IMR-90 (cell line): Measurements from ENCODE around the gene SPATA32. TPM values are rescaled to one million over a fixed set of nuclear protein-coding genes. Genes with fewer than 3 reads are reported as not detected.

Experiments
- ATAC-seq: fragments of 200-7000 bp; cut with Tn5 transposase; 2 replicates; pipeline ENCODE4 v1.9.1; 2020; ENCODE audit warnings: low read depth, mild to moderate bottlenecking, moderate library complexity
- BruUV-seq: library from RNA; stranded (reverse); fragments of 400-500 nt; replicated peaks from 2 replicates; lab custom pipeline; 2021; lab: Mats Ljungman, UMichigan
- CTCF ChIA-PET: fragments of 300-600 bp; formaldehyde crosslinking; extraction: SDS; loops from one replicate; lab custom pipeline; 2021; ENCODE audit warnings: antibody characterized with exemption; lab: Yijun Ruan, JAX
- POLR2A ChIA-PET: fragments of 300-600 bp; sonication (Branson Sonifier 250); formaldehyde crosslinking; loops from one replicate; lab custom pipeline; 2022; ENCODE audit warnings: antibody characterized with exemption; ENCODE audit not compliant: unreplicated experiment; lab: Charles Lee
- DNase-seq: peaks from one replicate; pipeline ENCODE4 v3.0.0; 2013
- H2AFZ ChIP-seq: replicated peaks from 2 replicates; pipeline ENCODE3; 2013; ENCODE audit warnings: low read length, mild to moderate bottlenecking; ENCODE audit not compliant: poor library complexity
- H2AK5ac ChIP-seq: 2 replicates; pipeline ENCODE4 v1.6.1; 2013; ENCODE audit warnings: low read depth, low read length, inconsistent platforms
- H2AK9ac ChIP-seq: replicated peaks from 2 replicates; pipeline ENCODE3; 2013; ENCODE audit warnings: mild to moderate bottlenecking, low read depth, low read length, moderate library complexity; ENCODE audit not compliant: poor library complexity
- H2BK120ac ChIP-seq: 2 replicates; pipeline ENCODE4 v1.6.1; 2013; ENCODE audit warnings: low read depth, low read length, inconsistent platforms
- H2BK15ac ChIP-seq: 3 replicates; pipeline ENCODE4 v1.6.1; 2013; ENCODE audit warnings: low read depth, low read length, inconsistent platforms
- H2BK20ac ChIP-seq: 2 replicates; pipeline ENCODE4 v1.6.1; 2013; ENCODE audit warnings: low read depth, mild to moderate bottlenecking, inconsistent platforms, low read length, moderate library complexity
- H2BK5ac ChIP-seq: 2 replicates; pipeline ENCODE4 v1.6.1; 2013; ENCODE audit warnings: mild to moderate bottlenecking, low read depth, low read length, inconsistent platforms; ENCODE audit not compliant: poor library complexity, severe bottlenecking
- H3K14ac ChIP-seq: replicated peaks from 2 replicates; pipeline ENCODE4 v1.6.1; 2013; ENCODE audit warnings: low read depth, low read length, inconsistent platforms
- H3K18ac ChIP-seq: 2 replicates; pipeline ENCODE4 v1.6.1; 2013; ENCODE audit warnings: low read depth, low read length, control low read depth
- H3K23ac ChIP-seq: 2 replicates; pipeline ENCODE4 v1.6.1; 2013; ENCODE audit warnings: low read depth, low read length, inconsistent platforms
- H3K27ac ChIP-seq: 2 replicates; pipeline ENCODE4 v1.5.1; 2013; ENCODE audit warnings: mild to moderate bottlenecking, control low read depth, low read length; ENCODE audit not compliant: insufficient read depth
- H3K27me3 ChIP-seq: 2 replicates; pipeline ENCODE4 v1.6.1; 2013; ENCODE audit warnings: low read length; ENCODE audit not compliant: control insufficient read depth, insufficient read depth
- H3K36me3 ChIP-seq: 2 replicates; pipeline ENCODE4 v1.6.1; 2013; ENCODE audit warnings: low read length, mixed read lengths; ENCODE audit not compliant: control insufficient read depth, insufficient read depth
- H3K4ac ChIP-seq: 2 replicates; pipeline ENCODE4 v1.6.1; 2013; ENCODE audit warnings: low read depth, low read length, inconsistent platforms
- H3K4me1 ChIP-seq: 2 replicates; pipeline ENCODE4 v1.6.1; 2013; ENCODE audit warnings: low read length, mixed read lengths; ENCODE audit not compliant: control insufficient read depth, insufficient read depth
- H3K4me2 ChIP-seq: 2 replicates; pipeline ENCODE4 v1.6.1; 2013; ENCODE audit warnings: low read depth, mild to moderate bottlenecking, control low read depth, low read length, moderate library complexity
- H3K4me3 ChIP-seq: 2 replicates; pipeline ENCODE4 v1.5.1; 2013; ENCODE audit warnings: low read depth, mild to moderate bottlenecking, control low read depth, low read length, moderate library complexity; ENCODE audit not compliant: insufficient read depth
- H3K56ac ChIP-seq: 2 replicates; pipeline ENCODE4 v1.6.1; 2013; ENCODE audit warnings: low read length, inconsistent platforms; ENCODE audit not compliant: insufficient read depth; ENCODE audit errors: extremely low read depth
- H3K79me1 ChIP-seq, 2 experiments: 2 replicates each; pipeline ENCODE4 v1.6.1; 2013; ENCODE audit warnings: low read length in 2 of 2, inconsistent platforms in 1 of 2, low read depth in 1 of 2
- H3K9ac ChIP-seq: 2 replicates; pipeline ENCODE4 v1.6.1; 2013; ENCODE audit warnings: low read depth, low read length, control low read depth
- H3K9me1 ChIP-seq: 2 replicates; pipeline ENCODE4 v1.6.1; 2013; ENCODE audit warnings: low read length, inconsistent platforms; ENCODE audit not compliant: insufficient read depth
- H3K9me3 ChIP-seq: 2 replicates; pipeline ENCODE4 v1.6.1; 2013; ENCODE audit warnings: low read length; ENCODE audit not compliant: control insufficient read depth, insufficient read depth
- H4K20me1 ChIP-seq: 2 replicates; pipeline ENCODE4 v1.6.1; 2013; ENCODE audit warnings: low read length, inconsistent platforms; ENCODE audit not compliant: insufficient read depth
- H4K5ac ChIP-seq: 2 replicates; pipeline ENCODE4 v1.6.1; 2013; ENCODE audit warnings: mild to moderate bottlenecking, low read depth, low read length, control low read depth
- H4K8ac ChIP-seq, 2 experiments: 2 replicates each; pipeline ENCODE4 v1.6.1; 2013; ENCODE audit warnings: low read depth in 2 of 2, low read length in 2 of 2, control low read depth in 1 of 2, inconsistent platforms in 1 of 2
- H4K91ac ChIP-seq: 2 replicates; pipeline ENCODE4 v1.6.1; 2013; ENCODE audit warnings: low read depth, low read length, inconsistent platforms; ENCODE audit not compliant: insufficient read depth
- CEBPB ChIP-seq: IDR thresholded peaks from 2 replicates; pipeline ENCODE4 v1.6.1; 2012; ENCODE audit warnings: low read depth, low read length, improper control_type of control experiment
- ELK1 ChIP-seq: fragments of 150-350 bp; IDR thresholded peaks from 2 replicates; pipeline ENCODE4 v1.6.1; 2016; ENCODE audit warnings: low read depth, mild to moderate bottlenecking, low read length, moderate library complexity, borderline replicate concordance
- FOS ChIP-seq: fragments of 150-350 bp; IDR thresholded peaks from 2 replicates; pipeline ENCODE4 v1.6.1; 2016; ENCODE audit warnings: low read depth, low read length
- MAZ ChIP-seq: IDR thresholded peaks from 2 replicates; pipeline ENCODE4 v1.6.1; 2012; ENCODE audit warnings: low read depth, mild to moderate bottlenecking, low read length, improper control_type of control experiment, moderate library complexity, borderline replicate concordance
- MXI1 ChIP-seq: IDR thresholded peaks from 2 replicates; pipeline ENCODE4 v1.6.1; 2012; ENCODE audit warnings: low read depth, mild to moderate bottlenecking, low read length, moderate library complexity, borderline replicate concordance
- POLR2A ChIP-seq: IDR thresholded peaks from 2 replicates; pipeline ENCODE4 v1.6.1; 2012; ENCODE audit warnings: mild to moderate bottlenecking, low read depth, low read length
- RAD21 ChIP-seq: IDR thresholded peaks from 2 replicates; pipeline ENCODE4 v1.6.1; 2012; ENCODE audit warnings: low read length, improper control_type of control experiment
- RCOR1 ChIP-seq: IDR thresholded peaks from 2 replicates; pipeline ENCODE4 v1.6.1; 2012; ENCODE audit warnings: mild to moderate bottlenecking, low read length, improper control_type of control experiment; ENCODE audit not compliant: insufficient replicate concordance
- SMC3 ChIP-seq: fragments of 150-350 bp; IDR thresholded peaks from 2 replicates; pipeline ENCODE4 v1.6.1; 2016; ENCODE audit warnings: low read depth, mild to moderate bottlenecking, antibody characterized with exemption, low read length, moderate library complexity
- WGBS, 2 experiments: methylation state at CpG; one replicate each; pipeline versions ENCODE4 v1.1.5 to v1.1.7; 2013; ENCODE audit warnings: missing lambda C conversion rate in 2 of 2; ENCODE audit not compliant: insufficient read length in 1 of 2; ENCODE audit errors: extremely low coverage in 2 of 2; 5-methylcytosine and 5-hydroxymethylcytosine counted together
- dilution Hi-C: fragments of 300-500 bp; cut with HindIII; formaldehyde crosslinking; loops from one replicate; pipeline ENCODE4 v1.14.3; 2018; ENCODE audit warnings: low sequenced_read_pairs; ENCODE audit not compliant: unreplicated experiment
- in situ Hi-C: fragments of 300-500 bp; cut with MboI; formaldehyde crosslinking; loops from 3 replicates; pipeline ENCODE4 v1.14.3; 2019; ENCODE audit warnings: low sequenced_read_pairs, inconsistent platforms, mixed read lengths
- intact Hi-C: fragments of 100-400 bp; cut with micrococcal nuclease; formaldehyde crosslinking; loops from 2 replicates; pipeline ENCODE4 v1.10.0; 2022
- polyA plus RNA-seq, 3 experiments: library from polyadenylated mRNA; depleted of rRNA; stranded (reverse); fragments of >200 nt; gene quantifications; 2 replicates each; pipeline ENCODE4 v1.2.3, GENCODE V29; 2012; ENCODE audit warnings: low replicate concordance in 1 of 3
- total RNA-seq: library from RNA; depleted of rRNA; stranded (reverse); fragments of >200 nt; gene quantifications from 2 replicates; pipeline ENCODE4 v1.2.3, GENCODE V29; 2012

The SPATA32 gene
- total and polyA plus RNA-seq, 2 of the 4 experiments (the other 2 are of a cell fraction): 0.18 TPM; not detected in 1

DNA sequence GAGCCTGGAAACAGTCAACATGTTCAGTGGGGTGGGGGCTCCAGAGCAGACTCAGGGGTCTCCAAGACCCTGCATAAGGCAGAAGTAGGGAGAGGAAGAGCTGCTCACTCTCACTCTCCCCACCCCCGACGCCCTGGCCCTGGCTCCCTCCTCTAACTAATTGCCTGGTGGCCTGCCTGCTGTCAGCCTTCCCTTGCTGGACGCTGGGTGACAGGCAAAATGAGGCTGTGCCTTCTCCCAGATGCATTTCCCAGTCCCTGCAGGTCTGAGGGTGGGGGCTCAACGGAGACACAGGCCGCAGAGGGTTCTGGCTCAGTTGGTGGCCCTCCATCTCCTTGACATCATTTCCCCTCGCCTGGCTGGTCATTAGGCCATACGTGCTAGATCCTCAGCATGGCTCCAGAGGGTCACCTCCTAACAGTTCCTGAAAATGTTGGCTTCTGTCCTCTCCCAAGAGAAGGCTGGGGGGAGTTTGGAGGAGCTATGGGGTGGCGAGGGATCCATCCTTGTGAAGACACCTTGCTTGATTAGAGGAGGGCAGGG lies 38.8 kb downstream of the SPATA32 start:
- Histone ChIP-seq H2BK15ac (no peak overlapping the region), H2AFZ (no peak overlapping the region), H4K8ac (no peak overlapping the region), H4K5ac (no peak overlapping the region), H4K20me1 (no peaks in the 10 kb centered on the region), H3K56ac (no peak overlapping the region), H2BK20ac (no peak overlapping the region), H3K4me1 (peaks cover 16% of the 10 kb centered on the region), H3K18ac (no peak overlapping the region; the same call in 1 of the 2 replicates), H3K27me3 (peaks cover 15% of the 10 kb centered on the region), H2BK120ac (no peak overlapping the region), H3K14ac (no peak overlapping the region), H3K23ac (no peak overlapping the region), H3K36me3 (no peaks in the 10 kb centered on the region), H3K4me3 (no peak overlapping the region), H3K4ac (0 out of 2 replicates have a peak overlapping the region, but pooled peaks have one; percentile 24), H3K9ac (no peak overlapping the region), H3K9me1 (no peaks in the 10 kb centered on the region), H3K4me2 (peak overlapping the region; percentile 75; the same call in 1 of the 2 replicates), H3K79me1 (peaks cover 0 to 14% of the 10 kb centered on the region in 2 experiments; a peak in 1 of 4 replicates), H3K27ac (no peak overlapping the region), H3K9me3 (no peaks in the 10 kb centered on the region), H2AK9ac (no peak overlapping the region), H2BK5ac (no peak overlapping the region), H2AK5ac (peak overlapping the region; percentile 33; the same call in 1 of the 2 replicates), H4K91ac (no peak overlapping the region)
- TF ChIP-seq MXI1: no peak
- no peak for TF ChIP-seq RAD21
- no peak for TF ChIP-seq SMC3
- TF ChIP-seq FOS: no peak
- TF ChIP-seq CEBPB: no peak
- TF ChIP-seq POLR2A: no peak
- TF ChIP-seq ELK1: no peak
- no peak for TF ChIP-seq RCOR1
- TF ChIP-seq MAZ: no peak
- BruUV-seq: no TSS peak
- DNase-seq: no peak
- ChIA-PET POLR2A (no interaction called here), CTCF (no interaction called here)
- in situ Hi-C loops: loop anchor here (25.0 kb wide), 1 partner anchor 364 kb away; no protein-coding TSS in a partner anchor
- no peak for ATAC-seq
- WGBS, 2 experiments: 53% methylated on average over 3 of the region's 8 CpGs; no CpG with 5 or more reads in 1 of the 2 experiments
- dilution Hi-C loops: no loop called here
- intact Hi-C loops: loop anchor here (1.0 kb wide), 1 partner anchor 48 kb away; no protein-coding TSS in a partner anchor
